GM12878 (cell line): Measurements from ENCODE around the gene PLXDC1. TPM values are rescaled to one million over a fixed set of nuclear protein-coding genes. Genes with fewer than 3 reads are reported as not detected.

Experiments used
- ATAC-seq: fragments of 200-7000 bp; cut with Tn5 transposase; 3 replicates; pipeline ENCODE4 v1.9.1; 2020; ENCODE audit warnings: mild to moderate bottlenecking, moderate library complexity
- BruUV-seq: library from RNA; stranded (reverse); fragments of 400-500 nt; replicated peaks from 2 replicates; lab custom pipeline; 2021; lab: Mats Ljungman, UMichigan
- CTCF ChIA-PET: fragments of 300-600 bp; sonication (Branson Sonifier 250); formaldehyde crosslinking; extraction: SDS; loops from one replicate; lab custom pipeline; 2021; ENCODE audit warnings: inconsistent platforms; lab: Yijun Ruan, JAX
- POLR2A ChIA-PET: fragments of 350-600 bp; formaldehyde crosslinking; extraction: SDS; loops from one replicate; lab custom pipeline; 2021; ENCODE audit warnings: inconsistent platforms; lab: Charles Lee
- RAD21 ChIA-PET: fragments of 300-600 bp; sonication (Branson Sonifier 250); formaldehyde crosslinking; loops from one replicate; lab custom pipeline; 2023; ENCODE audit warnings: antibody characterized with exemption; ENCODE audit not compliant: unreplicated experiment; lab: Charles Lee
- SMC1A ChIA-PET: fragments of 300-600 bp; sonication (Branson Sonifier 250); formaldehyde crosslinking; loops from one replicate; lab custom pipeline; 2023; ENCODE audit not compliant: unreplicated experiment, uncharacterized antibody; lab: Charles Lee
- DNase-seq: peaks from one replicate; pipeline ENCODE4 v3.0.0-alpha.2; 2011; ENCODE audit warnings: low read depth, low spot score
- FAIRE-seq: peaks from 3 replicates; lab custom pipeline; 2011; peaks lifted over from hg19 to GRCh38; lab: Jason Lieb, UNC
- H2AFZ ChIP-seq: 2 replicates; pipeline ENCODE4 v1.6.0; 2011; ENCODE audit warnings: low read depth, low read length, control low read depth; ENCODE audit not compliant: control insufficient read depth
- H3K27ac ChIP-seq: 2 replicates; pipeline ENCODE4 v1.5.1; 2011; ENCODE audit warnings: control low read depth; ENCODE audit not compliant: control insufficient read depth, insufficient read depth
- H3K27me3 ChIP-seq, 2 experiments: replicated peaks in 1 of 2; 2 replicates each; pipeline versions ENCODE4 v1.6.0 to v1.6.1; 2011; ENCODE audit warnings: low read length in 1 of 2; ENCODE audit not compliant: control insufficient read depth in 2 of 2, insufficient read depth in 2 of 2
- H3K36me3 ChIP-seq, 2 experiments: 2 replicates each; pipeline ENCODE4 v1.5.1; 2011; ENCODE audit warnings: low read length in 1 of 2; ENCODE audit not compliant: control insufficient read depth in 2 of 2, insufficient read depth in 2 of 2
- H3K4me1 ChIP-seq: 2 replicates; pipeline ENCODE4 v1.6.1; 2011; ENCODE audit warnings: mild to moderate bottlenecking, low read length, moderate library complexity, mixed read lengths; ENCODE audit not compliant: control insufficient read depth, insufficient read depth
- H3K4me2 ChIP-seq: 2 replicates; pipeline ENCODE4 v1.6.0; 2011; ENCODE audit warnings: control low read depth; ENCODE audit not compliant: control insufficient read depth, insufficient read depth
- H3K4me3 ChIP-seq: fragments of 200-600 bp; sonication (generic); 2 replicates; pipeline ENCODE4 v1.5.1; 2016
- H3K79me2 ChIP-seq: 2 replicates; pipeline ENCODE4 v1.6.0; 2011; ENCODE audit warnings: low read length; ENCODE audit not compliant: control insufficient read depth, insufficient read depth
- H3K9ac ChIP-seq: 2 replicates; pipeline ENCODE4 v1.8.0; 2011; ENCODE audit warnings: low read length, control low read depth, mixed read lengths; ENCODE audit not compliant: control insufficient read depth, insufficient read depth
- H3K9me3 ChIP-seq: replicated peaks from 3 replicates; pipeline ENCODE4 v1.5.1; 2011; ENCODE audit warnings: mild to moderate bottlenecking, low read length; ENCODE audit not compliant: control insufficient read depth, insufficient read depth
- H4K20me1 ChIP-seq: 2 replicates; pipeline ENCODE4 v1.6.0; 2011; ENCODE audit not compliant: control insufficient read depth, insufficient read depth
- IKZF1 ChIP-seq: fragments of 450-650 bp; conservative IDR thresholded peaks from 2 replicates; pipeline ENCODE4 v1.6.1; 2017; ENCODE audit warnings: antibody characterized with exemption, mild to moderate bottlenecking
- NFIC ChIP-seq: IDR thresholded peaks from 2 replicates; pipeline ENCODE4 v1.6.1; 2012; ENCODE audit warnings: low read depth, mild to moderate bottlenecking, inconsistent platforms, low read length, moderate library complexity
- POLR2AphosphoS2 ChIP-seq: IDR thresholded peaks from 2 replicates; pipeline ENCODE4 v1.6.1; 2011; ENCODE audit warnings: low read depth, mild to moderate bottlenecking, low read length, improper control_type of control experiment, moderate library complexity
- SIN3A ChIP-seq: IDR thresholded peaks from 2 replicates; pipeline ENCODE4 v1.6.1; 2012; ENCODE audit warnings: low read depth, low read length, improper control_type of control experiment
- SRF ChIP-seq, 2 experiments: IDR thresholded peaks; 2 replicates each; pipeline ENCODE4 v1.6.1; 2011; ENCODE audit warnings: low read depth in 2 of 2, low read length in 2 of 2, mild to moderate bottlenecking in 1 of 2, moderate library complexity in 1 of 2
- WGBS: methylation state at CpG from one replicate; pipeline ENCODE4 v1.1.6; 2016; ENCODE audit warnings: low lambda C conversion rate; ENCODE audit not compliant: insufficient replicate concordance, insufficient coverage; ENCODE audit errors: missing lambda C conversion rate; 5-methylcytosine and 5-hydroxymethylcytosine counted together
- in situ Hi-C: fragments of 300-500 bp; cut with MboI; formaldehyde crosslinking; loops from 9 replicates; pipeline ENCODE4 v1.14.3; 2018; ENCODE audit warnings: mixed read lengths
- intact Hi-C: fragments of 100-400 bp; cut with micrococcal nuclease; formaldehyde crosslinking; loops from one replicate; pipeline ENCODE4 v1.14.2; 2022; ENCODE audit not compliant: unreplicated experiment
- polyA plus RNA-seq, 11 experiments: library from polyadenylated mRNA; depleted of rRNA in 4 of 11; unstranded in 6 of 11; stranded (reverse) in 5 of 11; fragments of >200 nt; fragmentation: Nextera tagmentation in 4 of 11; fragmentation: Illumina TruSeq in 1 of 11; extraction: Ambion mirVana in 4 of 11; extraction: Trizol in 1 of 11; gene quantifications; 1 replicate in 1 of 11; 2 replicates in 10 of 11; pipeline versions ENCODE4 v1.2.1 to v1.2.3, GENCODE V29; 2011 to 2016; ENCODE audit warnings: inconsistent platforms in 2 of 11, missing spikeins in 2 of 11, low read depth in 1 of 11
- total RNA-seq, 4 experiments: library from RNA; depleted of rRNA in 3 of 4; stranded (reverse); fragments of >200 nt in 3 of 4; fragmentation: Illumina TruSeq in 1 of 4; extraction: Trizol in 1 of 4; gene quantifications; 2 replicates each; pipeline versions ENCODE4 v1.2.1 to v1.2.3, GENCODE V29; 2013 to 2021
- TF ChIP-seq, protein P1 (sequence below): IDR thresholded peaks from 2 replicates; pipeline ENCODE4 v1.6.1; 2012; ENCODE audit warnings: improper control_type of control experiment, low read depth, low read length; ENCODE audit not compliant: insufficient replicate concordance
- TF ChIP-seq, protein P2 (sequence below): fragments of 450-650 bp; IDR thresholded peaks from 2 replicates; pipeline ENCODE4 v1.6.1; 2018; ENCODE audit warnings: mild to moderate bottlenecking, low read depth, moderate library complexity; ENCODE audit not compliant: partially characterized antibody

Gene PLXDC1
- total and polyA plus RNA-seq, 10 of the 15 experiments (the other 5 are each of a cell fraction or from before 2014, with no cell fraction given): 0.03 to 0.30 (median 0.22) TPM; not detected in 7

DNA sequence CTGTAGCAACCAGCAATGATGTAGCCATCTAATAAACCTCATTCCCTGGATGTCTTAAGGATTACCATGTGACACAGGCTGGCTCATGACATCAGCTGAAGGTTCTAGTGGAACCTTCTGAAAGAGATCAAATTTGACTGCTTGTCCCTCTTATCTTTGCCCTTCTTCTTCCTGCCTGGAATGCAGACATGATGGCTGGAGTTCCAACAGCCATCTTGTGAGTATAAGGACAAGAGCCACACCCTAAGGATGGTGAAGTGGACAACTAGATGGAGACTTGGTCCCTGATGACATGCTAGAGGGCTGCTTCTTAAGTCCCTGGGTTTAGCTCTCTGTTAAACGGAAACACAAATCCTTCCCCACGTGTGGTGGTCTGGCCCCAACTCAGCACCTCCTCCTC lies 37.6 kb downstream of the PLXDC1 start:
- ChIA-PET POLR2A (no interaction called here), SMC1A (no interaction called here), RAD21 (no interaction called here), CTCF (interaction anchor here (0.8 to 1.6 kb wide), 4 partner anchors 22 to 189 kb away, joined by 3 read pairs; partner anchors contain the start of gene ARL5C)
- no peaks in the 10 kb centered on the region for H3K9me3 ChIP-seq
- no peak overlapping the region for H3K9ac ChIP-seq
- intact Hi-C loops: no loop called here
- WGBS: 20% methylated on average over 2 of the region's 2 CpGs
- no peaks in the 10 kb centered on the region for H3K79me2 ChIP-seq
- no peak for DNase-seq
- H2AFZ ChIP-seq: no peak overlapping the region
- no peaks in the 10 kb centered on the region for H3K36me3 ChIP-seq
- FAIRE-seq: no peak
- BruUV-seq: no TSS peak
- in situ Hi-C loops: no loop called here
- TF ChIP-seq NFIC (no peak), IKZF1 (no peak), SRF (IDR thresholded peaks at IDR 0.05; ENCODE audit: low read depth in 2 of 2, low read length in 2 of 2) (no peak), SIN3A (no peak), POLR2AphosphoS2 (no peak)
- TF ChIP-seq, protein P1, sequence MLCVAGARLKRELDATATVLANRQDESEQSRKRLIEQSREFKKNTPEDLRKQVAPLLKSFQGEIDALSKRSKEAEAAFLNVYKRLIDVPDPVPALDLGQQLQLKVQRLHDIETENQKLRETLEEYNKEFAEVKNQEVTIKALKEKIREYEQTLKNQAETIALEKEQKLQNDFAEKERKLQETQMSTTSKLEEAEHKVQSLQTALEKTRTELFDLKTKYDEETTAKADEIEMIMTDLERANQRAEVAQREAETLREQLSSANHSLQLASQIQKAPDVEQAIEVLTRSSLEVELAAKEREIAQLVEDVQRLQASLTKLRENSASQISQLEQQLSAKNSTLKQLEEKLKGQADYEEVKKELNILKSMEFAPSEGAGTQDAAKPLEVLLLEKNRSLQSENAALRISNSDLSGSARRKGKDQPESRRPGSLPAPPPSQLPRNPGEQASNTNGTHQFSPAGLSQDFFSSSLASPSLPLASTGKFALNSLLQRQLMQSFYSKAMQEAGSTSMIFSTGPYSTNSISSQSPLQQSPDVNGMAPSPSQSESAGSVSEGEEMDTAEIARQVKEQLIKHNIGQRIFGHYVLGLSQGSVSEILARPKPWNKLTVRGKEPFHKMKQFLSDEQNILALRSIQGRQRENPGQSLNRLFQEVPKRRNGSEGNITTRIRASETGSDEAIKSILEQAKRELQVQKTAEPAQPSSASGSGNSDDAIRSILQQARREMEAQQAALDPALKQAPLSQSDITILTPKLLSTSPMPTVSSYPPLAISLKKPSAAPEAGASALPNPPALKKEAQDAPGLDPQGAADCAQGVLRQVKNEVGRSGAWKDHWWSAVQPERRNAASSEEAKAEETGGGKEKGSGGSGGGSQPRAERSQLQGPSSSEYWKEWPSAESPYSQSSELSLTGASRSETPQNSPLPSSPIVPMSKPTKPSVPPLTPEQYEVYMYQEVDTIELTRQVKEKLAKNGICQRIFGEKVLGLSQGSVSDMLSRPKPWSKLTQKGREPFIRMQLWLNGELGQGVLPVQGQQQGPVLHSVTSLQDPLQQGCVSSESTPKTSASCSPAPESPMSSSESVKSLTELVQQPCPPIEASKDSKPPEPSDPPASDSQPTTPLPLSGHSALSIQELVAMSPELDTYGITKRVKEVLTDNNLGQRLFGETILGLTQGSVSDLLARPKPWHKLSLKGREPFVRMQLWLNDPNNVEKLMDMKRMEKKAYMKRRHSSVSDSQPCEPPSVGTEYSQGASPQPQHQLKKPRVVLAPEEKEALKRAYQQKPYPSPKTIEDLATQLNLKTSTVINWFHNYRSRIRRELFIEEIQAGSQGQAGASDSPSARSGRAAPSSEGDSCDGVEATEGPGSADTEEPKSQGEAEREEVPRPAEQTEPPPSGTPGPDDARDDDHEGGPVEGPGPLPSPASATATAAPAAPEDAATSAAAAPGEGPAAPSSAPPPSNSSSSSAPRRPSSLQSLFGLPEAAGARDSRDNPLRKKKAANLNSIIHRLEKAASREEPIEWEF: no peak
- TF ChIP-seq, protein P2, sequence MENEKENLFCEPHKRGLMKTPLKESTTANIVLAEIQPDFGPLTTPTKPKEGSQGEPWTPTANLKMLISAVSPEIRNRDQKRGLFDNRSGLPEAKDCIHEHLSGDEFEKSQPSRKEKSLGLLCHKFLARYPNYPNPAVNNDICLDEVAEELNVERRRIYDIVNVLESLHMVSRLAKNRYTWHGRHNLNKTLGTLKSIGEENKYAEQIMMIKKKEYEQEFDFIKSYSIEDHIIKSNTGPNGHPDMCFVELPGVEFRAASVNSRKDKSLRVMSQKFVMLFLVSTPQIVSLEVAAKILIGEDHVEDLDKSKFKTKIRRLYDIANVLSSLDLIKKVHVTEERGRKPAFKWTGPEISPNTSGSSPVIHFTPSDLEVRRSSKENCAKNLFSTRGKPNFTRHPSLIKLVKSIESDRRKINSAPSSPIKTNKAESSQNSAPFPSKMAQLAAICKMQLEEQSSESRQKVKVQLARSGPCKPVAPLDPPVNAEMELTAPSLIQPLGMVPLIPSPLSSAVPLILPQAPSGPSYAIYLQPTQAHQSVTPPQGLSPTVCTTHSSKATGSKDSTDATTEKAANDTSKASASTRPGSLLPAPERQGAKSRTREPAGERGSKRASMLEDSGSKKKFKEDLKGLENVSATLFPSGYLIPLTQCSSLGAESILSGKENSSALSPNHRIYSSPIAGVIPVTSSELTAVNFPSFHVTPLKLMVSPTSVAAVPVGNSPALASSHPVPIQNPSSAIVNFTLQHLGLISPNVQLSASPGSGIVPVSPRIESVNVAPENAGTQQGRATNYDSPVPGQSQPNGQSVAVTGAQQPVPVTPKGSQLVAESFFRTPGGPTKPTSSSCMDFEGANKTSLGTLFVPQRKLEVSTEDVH: no peak
- H3K27me3 ChIP-seq: peaks cover 0 to 1% of the 10 kb centered on the region in 2 experiments; a peak in 2 of 4 replicates
- H3K4me2 ChIP-seq: no peak overlapping the region
- H4K20me1 ChIP-seq: no peaks in the 10 kb centered on the region
- no peak overlapping the region for H3K27ac ChIP-seq
- no peak for ATAC-seq
- peaks cover 7% of the 10 kb centered on the region for H3K4me1 ChIP-seq
- H3K4me3 ChIP-seq: no peak overlapping the region
